ENCODE data around the gene NPAS1.
"Not testable (repeated sequence)": the region's sequence is repeated elsewhere in the genome, so short reads cannot be mapped to it uniquely, and the experiment has no call there.

Gene NPAS1

GRCh38 chr19:46992699-46993535 is 26.7 kb upstream of the NPAS1 start:
- ATAC-seq = no peak

GRCh38 chr19:46993622-46994021 is 26.0 kb upstream of the NPAS1 start:
- no peak for ATAC-seq

GRCh38 chr19:46994141-46994686 is 25.4 kb upstream of the NPAS1 start:
- ATAC-seq = no peak

- ATAC-seq = no peak
Measured at GRCh38 chr19:46995492-46995891, 24.1 kb upstream of the NPAS1 start.

GRCh38 chr19:46998445-46999125 is 21.1 kb upstream of the NPAS1 start:
- no peak for ATAC-seq

- no peak for ATAC-seq
Measured at GRCh38 chr19:46999377-46999776, 20.3 kb upstream of the NPAS1 start.

- no peak for ATAC-seq
Measured at GRCh38 chr19:46999878-47000277, 19.8 kb upstream of the NPAS1 start.

GRCh38 chr19:47000373-47000772 is 19.3 kb upstream of the NPAS1 start:
- ATAC-seq = no peak

- no peak for ATAC-seq
Measured at GRCh38 chr19:47001584-47001983, 18.1 kb upstream of the NPAS1 start.

GRCh38 chr19:47002106-47002766 is 17.4 kb upstream of the NPAS1 start:
- ATAC-seq = no peak

GRCh38 chr19:47002853-47003610 is 16.6 kb upstream of the NPAS1 start:
- no peak for ATAC-seq

- ATAC-seq = no peak
Measured at GRCh38 chr19:47003611-47004465, 15.8 kb upstream of the NPAS1 start.

- ATAC-seq = no peak
Measured at GRCh38 chr19:47005164-47005641, 14.4 kb upstream of the NPAS1 start.

- ATAC-seq = no peak
Measured at GRCh38 chr19:47005873-47006272, 13.8 kb upstream of the NPAS1 start.

GRCh38 chr19:47006496-47006895 is 13.1 kb upstream of the NPAS1 start:
- ATAC-seq = no peak

- ATAC-seq = not testable (repeated sequence)
Measured at GRCh38 chr19:47010549-47010948, 9.1 kb upstream of the NPAS1 start.

GRCh38 chr19:47012617-47013016 is 7.0 kb upstream of the NPAS1 start:
- no peak for ATAC-seq

GRCh38 chr19:47013041-47013517 is 6.6 kb upstream of the NPAS1 start:
- ATAC-seq = peak; percentile 68 to 81

GRCh38 chr19:47018923-47019322 is 714 bp upstream of the NPAS1 start:
- no peak for ATAC-seq

GRCh38 chr19:47020132-47020805 is 632 bp downstream of the NPAS1 start:
- no peak for ATAC-seq
